Measurements from ENCODE around the gene ZMIZ1.

Gene ZMIZ1

DNA sequence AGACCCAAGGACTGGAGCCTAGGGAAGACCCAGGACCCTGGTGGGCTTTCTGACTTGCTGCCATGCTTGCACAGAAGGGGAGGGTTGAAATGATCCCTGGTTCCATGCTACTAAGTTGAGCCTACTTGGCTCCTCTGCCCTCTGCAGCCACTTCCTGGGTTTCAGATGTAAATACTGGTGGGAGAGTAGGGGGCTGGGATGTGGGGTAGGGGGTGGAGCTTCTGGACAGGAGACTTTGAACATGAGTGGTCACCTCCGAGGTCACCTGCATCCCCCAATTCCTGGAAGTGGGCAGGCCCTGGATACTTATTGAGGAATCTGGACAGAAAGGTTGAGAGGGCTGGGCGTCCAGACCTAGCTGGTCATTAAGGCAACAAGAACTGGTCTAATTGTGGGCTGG lies 2.9 kb upstream of the ZMIZ1 start:
- Histone ChIP-seq H3K4me2 (ENCODE audit: low read depth, low read length, poor library complexity, severe bottlenecking) (peak overlapping the region; percentile 67), H2AFZ (ENCODE audit: low read length) (no peak overlapping the region), H3K4me1 (ENCODE audit: insufficient read depth, low read length, poor library complexity, severe bottlenecking) (peaks cover 42% of the 10 kb centered on the region), H3K9me3 (ENCODE audit: insufficient read depth, low read depth, low read length) (no peaks in the 10 kb centered on the region), H3K9me2 (replicated peaks; ENCODE audit: low read depth, low read length) (no peaks in the 10 kb centered on the region), H4K20me1 (ENCODE audit: insufficient read depth, low read length, poor library complexity, severe bottlenecking) (peaks cover 13% of the 10 kb centered on the region), H3F3A (ENCODE audit: low read depth) (no peaks in the 10 kb centered on the region), H3K4me3 (ENCODE audit: low read length, poor library complexity, severe bottlenecking) (peak overlapping the region; percentile 88), H3K36me3 (ENCODE audit: insufficient read depth, low read length) (no peaks in the 10 kb centered on the region), H3K27me3 (ENCODE audit: insufficient read depth, low read length, poor library complexity, severe bottlenecking) (no peaks in the 10 kb centered on the region), H3K9ac (ENCODE audit: low read depth, low read length, poor library complexity, severe bottlenecking) (no peak overlapping the region), H3K79me2 (ENCODE audit: insufficient read depth, low read length) (peaks cover 19% of the 10 kb centered on the region)
- no peak for TF ChIP-seq EZH2phosphoT487 (IDR thresholded peaks at IDR 0.05; ENCODE audit: borderline replicate concordance)

DNA sequence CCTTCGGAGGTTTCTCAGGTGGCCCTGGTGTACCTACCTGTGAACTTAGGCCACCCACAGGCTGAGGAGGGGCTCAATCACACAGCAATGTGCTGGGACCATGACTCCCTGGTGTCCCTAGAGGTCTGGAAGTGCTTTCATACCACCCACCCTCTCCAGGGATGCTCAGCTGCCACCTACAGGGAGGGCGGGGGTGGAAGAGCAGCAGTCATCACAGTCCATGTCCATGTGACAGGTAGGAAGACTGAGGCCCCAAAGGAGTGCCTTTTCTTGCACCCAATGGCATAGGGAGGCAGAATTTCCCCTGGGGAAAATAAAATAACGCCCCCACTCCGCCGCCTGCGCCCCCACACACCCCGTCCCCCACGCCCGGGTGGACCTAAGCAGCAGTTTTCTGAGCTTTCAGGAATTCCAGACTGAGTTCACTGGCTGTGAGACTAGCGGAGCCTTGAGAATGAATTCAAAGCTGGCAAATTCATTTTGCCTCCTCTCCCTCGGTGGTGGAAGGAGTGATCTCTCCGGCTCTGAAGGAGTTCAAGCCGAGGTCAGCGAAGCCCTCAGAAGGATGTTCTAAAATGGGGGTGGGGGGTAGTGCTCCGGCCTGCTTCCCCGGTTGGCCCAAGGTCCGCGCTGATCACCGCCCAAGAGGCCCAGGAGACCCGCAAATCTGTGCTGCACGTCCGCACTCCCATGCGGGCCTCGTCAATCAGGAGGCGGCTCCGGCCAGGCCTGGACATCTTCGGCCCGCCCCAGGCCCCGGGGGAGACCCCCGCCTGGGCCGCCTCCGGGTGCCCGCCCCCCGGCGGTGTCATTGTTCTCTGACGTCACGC lies 2.1 kb upstream of the ZMIZ1 start:
- peaks cover 42% of the 10 kb centered on the region for H3K4me1 ChIP-seq (ENCODE audit: insufficient read depth, low read length, poor library complexity, severe bottlenecking)
- H3K79me2 ChIP-seq (ENCODE audit: insufficient read depth, low read length): peaks cover 27% of the 10 kb centered on the region
- H3K9ac ChIP-seq (ENCODE audit: low read depth, low read length, poor library complexity, severe bottlenecking): peak overlapping the region; percentile 58
- H3K27me3 ChIP-seq (ENCODE audit: insufficient read depth, low read length, poor library complexity, severe bottlenecking): no peaks in the 10 kb centered on the region
- H2AFZ ChIP-seq (ENCODE audit: low read length): no peak overlapping the region
- H3K4me3 ChIP-seq (ENCODE audit: low read length, poor library complexity, severe bottlenecking): peak overlapping the region; percentile 88
- H3K9me2 ChIP-seq (replicated peaks; ENCODE audit: low read depth, low read length): no peaks in the 10 kb centered on the region
- no peaks in the 10 kb centered on the region for H3F3A ChIP-seq (ENCODE audit: low read depth)
- TF ChIP-seq EZH2phosphoT487 (IDR thresholded peaks at IDR 0.05; ENCODE audit: borderline replicate concordance): no peak
- TF ChIP-seq, protein P1, sequence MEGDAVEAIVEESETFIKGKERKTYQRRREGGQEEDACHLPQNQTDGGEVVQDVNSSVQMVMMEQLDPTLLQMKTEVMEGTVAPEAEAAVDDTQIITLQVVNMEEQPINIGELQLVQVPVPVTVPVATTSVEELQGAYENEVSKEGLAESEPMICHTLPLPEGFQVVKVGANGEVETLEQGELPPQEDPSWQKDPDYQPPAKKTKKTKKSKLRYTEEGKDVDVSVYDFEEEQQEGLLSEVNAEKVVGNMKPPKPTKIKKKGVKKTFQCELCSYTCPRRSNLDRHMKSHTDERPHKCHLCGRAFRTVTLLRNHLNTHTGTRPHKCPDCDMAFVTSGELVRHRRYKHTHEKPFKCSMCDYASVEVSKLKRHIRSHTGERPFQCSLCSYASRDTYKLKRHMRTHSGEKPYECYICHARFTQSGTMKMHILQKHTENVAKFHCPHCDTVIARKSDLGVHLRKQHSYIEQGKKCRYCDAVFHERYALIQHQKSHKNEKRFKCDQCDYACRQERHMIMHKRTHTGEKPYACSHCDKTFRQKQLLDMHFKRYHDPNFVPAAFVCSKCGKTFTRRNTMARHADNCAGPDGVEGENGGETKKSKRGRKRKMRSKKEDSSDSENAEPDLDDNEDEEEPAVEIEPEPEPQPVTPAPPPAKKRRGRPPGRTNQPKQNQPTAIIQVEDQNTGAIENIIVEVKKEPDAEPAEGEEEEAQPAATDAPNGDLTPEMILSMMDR (conservative IDR thresholded peaks at IDR 0.05; ENCODE audit: low read length): peak; percentile 61
- peaks cover 21% of the 10 kb centered on the region for H4K20me1 ChIP-seq (ENCODE audit: insufficient read depth, low read length, poor library complexity, severe bottlenecking)
- H3K4me2 ChIP-seq (ENCODE audit: low read depth, low read length, poor library complexity, severe bottlenecking): peak overlapping the region; percentile 67
- no peaks in the 10 kb centered on the region for H3K36me3 ChIP-seq (ENCODE audit: insufficient read depth, low read length)
- no peaks in the 10 kb centered on the region for H3K9me3 ChIP-seq (ENCODE audit: insufficient read depth, low read depth, low read length)

DNA sequence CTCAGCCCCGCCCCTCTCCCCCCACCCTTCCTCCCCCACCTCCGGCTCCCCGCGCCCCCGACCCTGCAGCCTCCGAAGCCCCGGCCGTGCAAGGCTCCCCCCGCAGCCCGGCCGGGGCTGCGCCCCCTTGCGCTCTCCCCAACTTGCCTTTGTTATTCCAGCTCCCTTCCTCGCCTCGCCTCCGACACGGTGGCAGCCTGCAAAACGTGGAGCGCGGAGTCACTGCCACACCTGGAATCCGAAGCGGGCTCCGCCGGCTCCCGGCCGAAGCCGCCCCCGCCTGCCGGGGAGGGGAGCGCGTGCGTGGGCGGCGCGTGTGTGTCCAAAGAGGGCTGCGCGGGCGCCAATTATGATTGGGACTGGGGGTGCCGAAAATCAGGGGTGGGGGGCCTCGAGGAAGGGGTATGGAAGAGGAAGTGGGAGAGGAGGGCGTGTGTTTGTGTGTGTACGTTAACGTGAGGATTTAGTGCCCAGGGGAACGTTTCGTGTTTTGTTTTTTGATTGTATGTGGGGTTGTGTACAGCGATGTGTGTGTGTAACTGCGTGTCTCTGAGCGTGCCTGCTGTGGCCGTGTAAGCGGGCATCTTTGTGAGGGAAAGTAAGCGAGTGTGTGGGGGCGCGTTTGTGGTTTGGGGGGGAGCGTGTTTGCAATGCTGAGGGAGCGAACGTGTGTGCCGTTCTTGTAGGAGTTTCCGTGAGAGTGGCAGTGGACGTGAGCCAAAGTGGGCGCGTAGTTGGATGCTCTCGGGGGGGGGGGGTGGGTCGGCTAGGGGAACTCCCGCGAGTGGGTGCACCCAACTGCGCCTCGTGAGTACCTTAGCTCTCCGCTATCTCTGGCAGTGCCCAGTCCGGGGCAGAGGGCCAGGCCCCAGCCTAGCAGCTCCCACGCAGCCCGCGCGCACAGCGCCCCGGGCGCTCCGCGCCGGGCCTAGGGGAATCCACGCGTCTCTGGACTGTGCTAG lies 1.2 kb upstream of the ZMIZ1 start:
- peak overlapping the region; percentile 76 for H3K9ac ChIP-seq (ENCODE audit: low read depth, low read length, poor library complexity, severe bottlenecking)

More for the DNA sequence above, 1.2 kb upstream of the ZMIZ1 start:
- peaks cover 47% of the 10 kb centered on the region for H3K4me1 ChIP-seq (ENCODE audit: insufficient read depth, low read length, poor library complexity, severe bottlenecking)
- no peaks in the 10 kb centered on the region for H3K9me3 ChIP-seq (ENCODE audit: insufficient read depth, low read depth, low read length)
- H3K4me3 ChIP-seq (ENCODE audit: low read length, poor library complexity, severe bottlenecking): peak overlapping the region; percentile 88
- no peaks in the 10 kb centered on the region for H3K9me2 ChIP-seq (replicated peaks; ENCODE audit: low read depth, low read length)
- no peaks in the 10 kb centered on the region for H3K27me3 ChIP-seq (ENCODE audit: insufficient read depth, low read length, poor library complexity, severe bottlenecking)
- H3F3A ChIP-seq (ENCODE audit: low read depth): no peaks in the 10 kb centered on the region
- H4K20me1 ChIP-seq (ENCODE audit: insufficient read depth, low read length, poor library complexity, severe bottlenecking): peaks cover 30% of the 10 kb centered on the region
- peaks cover 36% of the 10 kb centered on the region for H3K79me2 ChIP-seq (ENCODE audit: insufficient read depth, low read length)
- H3K36me3 ChIP-seq (ENCODE audit: insufficient read depth, low read length): no peaks in the 10 kb centered on the region
- peak overlapping the region; percentile 93 for H3K4me2 ChIP-seq (ENCODE audit: low read depth, low read length, poor library complexity, severe bottlenecking)
- no peak for TF ChIP-seq EZH2phosphoT487 (IDR thresholded peaks at IDR 0.05; ENCODE audit: borderline replicate concordance)
- TF ChIP-seq, protein P1 (conservative IDR thresholded peaks at IDR 0.05; ENCODE audit: low read length): peak; percentile 33
- peak overlapping the region; percentile 90 for H2AFZ ChIP-seq (ENCODE audit: low read length)

All from Loucy (cell line).